HepG2 (cell line): ENCODE measurements around the gene EXO1. TPM values are rescaled to one million over a fixed set of nuclear protein-coding genes. Genes with fewer than 3 reads are reported as not detected.

Experiments used
- MLLT10 ChIP-seq: sonication (generic); formaldehyde crosslinking; IDR thresholded peaks from 2 replicates; pipeline ENCODE4 v1.4.0; 2020; ENCODE audit warnings: missing genetic modification reagents
- PCBP1 ChIP-seq: fragments of 200-400 bp; formaldehyde crosslinking; IDR thresholded peaks from 2 replicates; pipeline ENCODE4 v1.6.1; 2017; ENCODE audit warnings: mild to moderate bottlenecking, low read depth, low read length, borderline replicate concordance
- PHF5A ChIP-seq: IDR thresholded peaks from one replicate; pipeline ENCODE4 v1.6.1; 2018; ENCODE audit warnings: low read depth, missing genetic modification reagents; ENCODE audit not compliant: unreplicated experiment
- PRMT3 ChIP-seq: sonication (generic); formaldehyde crosslinking; IDR thresholded peaks from 2 replicates; pipeline ENCODE4 v1.8.1; 2022; ENCODE audit warnings: low read depth, mild to moderate bottlenecking, moderate library complexity, missing genetic modification reagents, borderline replicate concordance
- RARG ChIP-seq: sonication (generic); formaldehyde crosslinking; IDR thresholded peaks from 2 replicates; pipeline ENCODE4 v1.4.0; 2020; ENCODE audit warnings: low read depth, mild to moderate bottlenecking, missing genetic modification reagents
- ZBTB3 ChIP-seq: sonication (generic); formaldehyde crosslinking; IDR thresholded peaks from 2 replicates; pipeline ENCODE4 v1.4.0; 2020; ENCODE audit warnings: low read depth, mild to moderate bottlenecking, moderate library complexity, missing genetic modification reagents, borderline replicate concordance
- ZKSCAN8 ChIP-seq: IDR thresholded peaks from 2 replicates; pipeline ENCODE4 v1.6.1; 2016; ENCODE audit warnings: borderline replicate concordance, missing genetic modification reagents, missing compliant biosample characterization
- ZNF121 ChIP-seq: sonication (generic); formaldehyde crosslinking; IDR thresholded peaks from 2 replicates; pipeline ENCODE4 v1.5.0; 2020; ENCODE audit warnings: mild to moderate bottlenecking, missing genetic modification reagents
- ZNF329 ChIP-seq: sonication (generic); formaldehyde crosslinking; IDR thresholded peaks from 2 replicates; pipeline ENCODE4 v1.9.0; 2021; ENCODE audit warnings: low read depth, mild to moderate bottlenecking, missing genetic modification reagents
- ZNF367 ChIP-seq: sonication (generic); formaldehyde crosslinking; IDR thresholded peaks from 2 replicates; pipeline ENCODE4 v1.4.0; 2020; ENCODE audit warnings: missing genetic modification reagents, borderline replicate concordance
- ZNF510 ChIP-seq: sonication (generic); formaldehyde crosslinking; IDR thresholded peaks from 2 replicates; pipeline ENCODE4 v1.4.0; 2020; ENCODE audit warnings: low read depth, mild to moderate bottlenecking, missing genetic modification reagents
- ZNF569 ChIP-seq: sonication (generic); formaldehyde crosslinking; IDR thresholded peaks from 2 replicates; pipeline ENCODE4 v1.5.0; 2020; ENCODE audit warnings: mild to moderate bottlenecking, missing genetic modification reagents, moderate library complexity, borderline replicate concordance
- ZNF670 ChIP-seq: sonication (generic); formaldehyde crosslinking; IDR thresholded peaks from 2 replicates; pipeline ENCODE4 v1.8.0; 2022; ENCODE audit warnings: mild to moderate bottlenecking, missing genetic modification reagents, borderline replicate concordance
- ZNF709 ChIP-seq: sonication (generic); formaldehyde crosslinking; IDR thresholded peaks from 2 replicates; pipeline ENCODE4 v1.5.0; 2020; ENCODE audit warnings: mild to moderate bottlenecking, missing genetic modification reagents
- ZNF83 ChIP-seq: sonication (generic); formaldehyde crosslinking; IDR thresholded peaks from 2 replicates; pipeline ENCODE4 v1.4.0; 2020; ENCODE audit warnings: missing genetic modification reagents, mild to moderate bottlenecking, borderline replicate concordance
- ZNF839 ChIP-seq: sonication (generic); formaldehyde crosslinking; IDR thresholded peaks from 2 replicates; pipeline ENCODE4 v1.4.0; 2020; ENCODE audit warnings: missing genetic modification reagents, mild to moderate bottlenecking, borderline replicate concordance
- ZSCAN12 ChIP-seq: sonication (generic); formaldehyde crosslinking; IDR thresholded peaks from 2 replicates; pipeline ENCODE4 v1.9.0; 2021; ENCODE audit warnings: mild to moderate bottlenecking, missing genetic modification reagents
- polyA plus RNA-seq, 8 experiments: library from polyadenylated mRNA; depleted of rRNA in 3 of 8; stranded (reverse) in 7 of 8; unstranded in 1 of 8; fragments of >200 nt; fragmentation: Illumina TruSeq in 4 of 8; extraction: Trizol in 4 of 8; gene quantifications; 2 replicates each; pipeline versions ENCODE4 v1.2.1 to v1.2.3, GENCODE V29; 2011 to 2016; ENCODE audit warnings: low read depth in 4 of 8, missing spikeins in 1 of 8, mixed read lengths in 1 of 8; ENCODE audit not compliant: insufficient read depth in 1 of 8
- total RNA-seq, 5 experiments: library from RNA; depleted of rRNA; stranded (reverse); fragments of >200 nt; fragmentation: Illumina TruSeq; extraction: Trizol; gene quantifications; 2 replicates each; pipeline ENCODE4 v1.2.3, GENCODE V29; 2016; ENCODE audit warnings: low read depth in 1 of 5
- TF ChIP-seq, protein P1 (sequence below): sonication (generic); formaldehyde crosslinking; IDR thresholded peaks from 2 replicates; pipeline ENCODE4 v1.5.0; 2020; ENCODE audit warnings: mild to moderate bottlenecking, missing genetic modification reagents
- TF ChIP-seq, protein P2 (sequence below): sonication (generic); formaldehyde crosslinking; conservative IDR thresholded peaks from 2 replicates; pipeline ENCODE4 v1.8.0; 2022; ENCODE audit warnings: mild to moderate bottlenecking, moderate library complexity, missing genetic modification reagents
- TF ChIP-seq, protein P3 (sequence below): sonication (generic); formaldehyde crosslinking; IDR thresholded peaks from 2 replicates; pipeline ENCODE4 v1.9.0; 2021; ENCODE audit warnings: missing genetic modification reagents, mild to moderate bottlenecking, borderline replicate concordance
- TF ChIP-seq, protein P4 (sequence below): sonication (generic); formaldehyde crosslinking; IDR thresholded peaks from 2 replicates; pipeline ENCODE4 v1.5.0; 2020; ENCODE audit warnings: missing genetic modification reagents, mild to moderate bottlenecking, borderline replicate concordance

The EXO1 gene
- total and polyA plus RNA-seq, 2 of the 13 experiments (the other 11 are each of a cell fraction or from before 2014, with no cell fraction given), result 3.2 to 26.1 TPM

DNA sequence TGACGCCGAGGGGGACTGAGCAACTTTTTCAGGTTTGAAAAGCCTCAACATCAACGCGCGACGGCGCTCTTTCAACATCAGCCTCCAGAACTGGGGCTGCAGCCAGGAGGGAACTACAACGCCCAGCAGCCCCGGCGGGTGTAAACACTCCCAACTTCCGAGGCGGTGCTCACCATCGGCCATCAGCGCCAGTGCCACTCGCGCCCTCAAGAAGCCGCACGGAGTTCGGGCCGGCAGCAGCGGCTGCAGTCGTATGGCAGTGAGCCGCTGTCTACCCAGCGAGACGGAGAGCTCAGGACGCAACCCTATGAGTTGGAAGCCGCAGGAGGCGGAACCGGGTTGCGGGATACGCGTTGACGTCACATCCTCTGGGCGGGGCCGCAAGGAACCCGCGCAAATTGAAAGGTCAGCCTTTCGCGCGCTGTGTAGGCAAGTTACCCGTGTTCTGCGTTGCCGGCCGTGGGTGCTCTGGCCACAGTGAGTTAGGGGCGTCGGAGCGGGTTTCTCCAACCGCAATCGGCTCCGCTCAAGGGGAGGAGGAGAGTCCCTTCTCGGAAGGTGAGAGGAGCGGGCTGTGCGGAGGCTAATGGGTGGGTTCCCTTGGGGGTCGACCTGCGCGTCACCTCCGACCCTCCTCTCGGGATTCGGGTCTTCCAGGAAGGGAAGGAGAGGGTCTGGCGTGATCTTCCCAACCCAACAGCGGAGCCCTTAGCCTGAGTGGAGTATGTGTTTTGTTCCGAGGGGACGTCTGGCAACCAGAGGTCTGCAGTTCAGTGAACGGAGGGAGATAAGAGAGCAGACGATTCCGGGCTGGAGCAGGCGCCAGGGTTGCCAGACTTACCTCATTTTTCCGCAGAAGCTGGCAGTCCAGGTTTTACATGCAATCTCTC is at the start of gene EXO1 (continued):
- TF ChIP-seq PHF5A, result no peak
- TF ChIP-seq ZNF839 (CRISPR knock-in tag), result peak; percentile 84; the same call in 1 of the 2 replicates
- TF ChIP-seq, protein P1, sequence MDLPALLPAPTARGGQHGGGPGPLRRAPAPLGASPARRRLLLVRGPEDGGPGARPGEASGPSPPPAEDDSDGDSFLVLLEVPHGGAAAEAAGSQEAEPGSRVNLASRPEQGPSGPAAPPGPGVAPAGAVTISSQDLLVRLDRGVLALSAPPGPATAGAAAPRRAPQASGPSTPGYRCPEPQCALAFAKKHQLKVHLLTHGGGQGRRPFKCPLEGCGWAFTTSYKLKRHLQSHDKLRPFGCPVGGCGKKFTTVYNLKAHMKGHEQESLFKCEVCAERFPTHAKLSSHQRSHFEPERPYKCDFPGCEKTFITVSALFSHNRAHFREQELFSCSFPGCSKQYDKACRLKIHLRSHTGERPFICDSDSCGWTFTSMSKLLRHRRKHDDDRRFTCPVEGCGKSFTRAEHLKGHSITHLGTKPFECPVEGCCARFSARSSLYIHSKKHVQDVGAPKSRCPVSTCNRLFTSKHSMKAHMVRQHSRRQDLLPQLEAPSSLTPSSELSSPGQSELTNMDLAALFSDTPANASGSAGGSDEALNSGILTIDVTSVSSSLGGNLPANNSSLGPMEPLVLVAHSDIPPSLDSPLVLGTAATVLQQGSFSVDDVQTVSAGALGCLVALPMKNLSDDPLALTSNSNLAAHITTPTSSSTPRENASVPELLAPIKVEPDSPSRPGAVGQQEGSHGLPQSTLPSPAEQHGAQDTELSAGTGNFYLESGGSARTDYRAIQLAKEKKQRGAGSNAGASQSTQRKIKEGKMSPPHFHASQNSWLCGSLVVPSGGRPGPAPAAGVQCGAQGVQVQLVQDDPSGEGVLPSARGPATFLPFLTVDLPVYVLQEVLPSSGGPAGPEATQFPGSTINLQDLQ (CRISPR knock-in tag), result no peak
- TF ChIP-seq MLLT10 (CRISPR knock-in tag), result no peak
- TF ChIP-seq, protein P2, sequence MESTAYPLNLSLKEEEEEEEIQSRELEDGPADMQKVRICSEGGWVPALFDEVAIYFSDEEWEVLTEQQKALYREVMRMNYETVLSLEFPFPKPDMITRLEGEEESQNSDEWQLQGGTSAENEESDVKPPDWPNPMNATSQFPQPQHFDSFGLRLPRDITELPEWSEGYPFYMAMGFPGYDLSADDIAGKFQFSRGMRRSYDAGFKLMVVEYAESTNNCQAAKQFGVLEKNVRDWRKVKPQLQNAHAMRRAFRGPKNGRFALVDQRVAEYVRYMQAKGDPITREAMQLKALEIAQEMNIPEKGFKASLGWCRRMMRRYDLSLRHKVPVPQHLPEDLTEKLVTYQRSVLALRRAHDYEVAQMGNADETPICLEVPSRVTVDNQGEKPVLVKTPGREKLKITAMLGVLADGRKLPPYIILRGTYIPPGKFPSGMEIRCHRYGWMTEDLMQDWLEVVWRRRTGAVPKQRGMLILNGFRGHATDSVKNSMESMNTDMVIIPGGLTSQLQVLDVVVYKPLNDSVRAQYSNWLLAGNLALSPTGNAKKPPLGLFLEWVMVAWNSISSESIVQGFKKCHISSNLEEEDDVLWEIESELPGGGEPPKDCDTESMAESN (CRISPR knock-in tag), result peak; percentile 79
- peak; percentile 65; the same call in 1 of the 2 replicates for TF ChIP-seq PRMT3 (CRISPR knock-in tag)
- TF ChIP-seq ZNF329 (CRISPR knock-in tag), result no peak
- TF ChIP-seq ZNF121 (CRISPR knock-in tag), result no peak
- TF ChIP-seq, protein P3, sequence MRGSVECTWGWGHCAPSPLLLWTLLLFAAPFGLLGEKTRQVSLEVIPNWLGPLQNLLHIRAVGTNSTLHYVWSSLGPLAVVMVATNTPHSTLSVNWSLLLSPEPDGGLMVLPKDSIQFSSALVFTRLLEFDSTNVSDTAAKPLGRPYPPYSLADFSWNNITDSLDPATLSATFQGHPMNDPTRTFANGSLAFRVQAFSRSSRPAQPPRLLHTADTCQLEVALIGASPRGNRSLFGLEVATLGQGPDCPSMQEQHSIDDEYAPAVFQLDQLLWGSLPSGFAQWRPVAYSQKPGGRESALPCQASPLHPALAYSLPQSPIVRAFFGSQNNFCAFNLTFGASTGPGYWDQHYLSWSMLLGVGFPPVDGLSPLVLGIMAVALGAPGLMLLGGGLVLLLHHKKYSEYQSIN (CRISPR knock-in tag), result no peak
- TF ChIP-seq ZKSCAN8 (CRISPR knock-in tag), result no peak
- TF ChIP-seq ZNF510, result no peak; the same call in 1 of the 2 replicates
- 0 out of 2 replicates have a peak, but pooled peaks have one; percentile 55 for TF ChIP-seq ZNF83 (CRISPR knock-in tag)
- no peak for TF ChIP-seq ZBTB3 (CRISPR knock-in tag)
- TF ChIP-seq PCBP1, result no peak
- TF ChIP-seq ZNF569 (CRISPR knock-in tag), result no peak
- TF ChIP-seq ZNF367 (CRISPR knock-in tag), result no peak
- no peak for TF ChIP-seq ZSCAN12 (CRISPR knock-in tag)
- TF ChIP-seq, protein P4, sequence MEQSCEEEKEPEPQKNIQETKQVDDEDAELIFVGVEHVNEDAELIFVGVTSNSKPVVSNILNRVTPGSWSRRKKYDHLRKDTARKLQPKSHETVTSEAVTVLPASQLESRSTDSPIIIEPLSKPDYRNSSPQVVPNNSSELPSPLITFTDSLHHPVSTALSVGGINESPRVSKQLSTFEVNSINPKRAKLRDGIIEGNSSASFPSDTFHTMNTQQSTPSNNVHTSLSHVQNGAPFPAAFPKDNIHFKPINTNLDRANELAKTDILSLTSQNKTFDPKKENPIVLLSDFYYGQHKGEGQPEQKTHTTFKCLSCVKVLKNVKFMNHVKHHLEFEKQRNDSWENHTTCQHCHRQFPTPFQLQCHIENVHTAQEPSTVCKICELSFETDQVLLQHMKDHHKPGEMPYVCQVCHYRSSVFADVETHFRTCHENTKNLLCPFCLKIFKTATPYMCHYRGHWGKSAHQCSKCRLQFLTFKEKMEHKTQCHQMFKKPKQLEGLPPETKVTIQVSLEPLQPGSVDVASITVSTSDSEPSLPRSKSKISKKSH (CRISPR knock-in tag), result no peak
- TF ChIP-seq ZNF670 (CRISPR knock-in tag), result no peak
- peak; percentile 85; the same call in 1 of the 2 replicates for TF ChIP-seq ZNF709 (CRISPR knock-in tag)
- no peak for TF ChIP-seq RARG
